IPS DF 19.7 (cell line): ENCODE measurements around the gene CACNA1A.

Experiments
- DNase-seq: peaks from one replicate; pipeline ENCODE4 v3.0.0-alpha.2; 2013; ENCODE audit warnings: low read depth, low spot score

Gene CACNA1A

GRCh38 chr19:13234518-13234917, 271.8 kb downstream of the CACNA1A start:
- DNase-seq: no peak

DNA sequence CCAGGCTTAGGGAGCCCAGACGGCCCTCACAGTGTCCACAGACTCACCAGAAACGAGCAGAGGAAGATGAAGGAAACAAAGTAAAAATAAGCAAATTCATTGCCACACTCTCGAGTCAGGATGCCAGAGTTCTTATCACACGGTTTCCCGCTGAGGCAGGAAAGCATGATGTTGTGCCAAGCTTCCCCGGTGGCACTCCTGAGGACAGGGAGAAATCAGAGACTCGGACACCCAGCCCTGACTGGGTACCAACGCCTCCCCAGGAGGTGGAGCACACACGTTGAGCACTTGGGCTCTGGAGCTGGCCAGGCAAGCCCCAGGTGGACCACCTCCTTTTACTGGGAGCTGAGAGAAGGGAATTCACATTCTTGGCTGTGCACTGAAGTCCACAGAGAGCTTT, 274.6 kb downstream of the CACNA1A start:
- DNase-seq: no peak

DNA sequence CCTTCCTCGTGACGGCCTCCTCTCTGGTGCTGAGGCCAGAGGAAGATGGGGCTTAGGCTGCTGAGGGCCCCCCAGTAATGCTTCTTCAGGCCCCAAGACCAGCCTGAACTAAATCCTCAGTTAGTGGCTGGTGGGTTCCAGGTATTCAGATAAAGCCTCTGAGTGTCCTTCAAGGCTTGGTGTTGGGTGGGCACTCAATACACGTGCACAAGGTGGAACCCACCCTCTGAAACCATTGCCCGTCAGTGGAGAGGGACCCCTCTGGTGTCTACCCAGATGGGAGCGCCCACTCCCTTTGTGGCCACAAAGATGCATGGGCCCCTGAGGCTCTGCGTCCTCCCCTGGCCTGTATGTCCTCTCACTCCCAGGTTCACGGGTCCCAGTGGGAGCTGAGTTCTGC, 277.0 kb downstream of the CACNA1A start:
- no peak for DNase-seq

DNA sequence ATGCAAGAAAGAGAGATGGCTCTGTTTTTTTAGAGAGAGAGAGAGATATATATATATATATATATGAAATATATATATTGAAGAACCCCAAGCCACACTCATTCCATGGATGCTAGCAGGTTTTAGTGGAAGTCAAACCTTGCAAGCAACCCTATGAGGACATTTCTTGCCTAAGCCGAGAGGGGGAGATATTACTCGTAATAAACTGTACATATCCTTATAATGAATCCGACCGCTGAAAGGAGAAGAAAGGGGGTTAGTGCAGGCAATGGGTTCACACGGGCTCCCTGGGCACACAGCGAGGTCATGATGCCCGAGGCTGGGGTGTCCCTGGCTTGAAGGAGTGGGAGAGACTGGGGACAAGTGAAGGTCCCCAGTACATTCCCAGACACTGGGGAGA, 277.7 kb downstream of the CACNA1A start:
- DNase-seq: no peak

DNA sequence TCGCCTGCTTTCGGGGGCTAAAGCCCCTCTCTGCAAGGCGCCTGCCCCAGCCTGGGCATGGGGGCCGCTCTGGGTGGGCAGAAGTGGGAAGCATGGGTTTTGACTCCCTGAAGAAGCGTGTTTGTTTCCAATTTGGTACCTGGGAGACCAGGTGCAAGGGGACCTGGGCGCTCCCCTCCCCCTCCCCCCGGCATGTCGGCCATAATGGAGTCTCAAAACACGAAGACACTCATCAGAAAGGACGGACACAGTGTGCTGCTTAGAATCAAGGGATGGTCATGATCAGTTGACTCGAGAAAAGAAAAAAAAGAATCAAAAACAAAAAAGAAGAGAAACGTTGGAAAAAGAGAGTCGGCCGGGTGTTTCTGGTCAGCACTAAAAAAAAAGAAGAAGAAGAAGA, 279.3 kb downstream of the CACNA1A start:
- no peak for DNase-seq

- DNase-seq: no peak
Measured at GRCh38 chr19:13225973-13226865, 280.1 kb downstream of the CACNA1A start.

GRCh38 chr19:13225085-13225484, 281.2 kb downstream of the CACNA1A start:
- DNase-seq: no peak

GRCh38 chr19:13220847-13221246, 285.4 kb downstream of the CACNA1A start:
- DNase-seq: no peak

GRCh38 chr19:13215572-13216380, 290.5 kb downstream of the CACNA1A start:
- DNase-seq: no peak

DNA sequence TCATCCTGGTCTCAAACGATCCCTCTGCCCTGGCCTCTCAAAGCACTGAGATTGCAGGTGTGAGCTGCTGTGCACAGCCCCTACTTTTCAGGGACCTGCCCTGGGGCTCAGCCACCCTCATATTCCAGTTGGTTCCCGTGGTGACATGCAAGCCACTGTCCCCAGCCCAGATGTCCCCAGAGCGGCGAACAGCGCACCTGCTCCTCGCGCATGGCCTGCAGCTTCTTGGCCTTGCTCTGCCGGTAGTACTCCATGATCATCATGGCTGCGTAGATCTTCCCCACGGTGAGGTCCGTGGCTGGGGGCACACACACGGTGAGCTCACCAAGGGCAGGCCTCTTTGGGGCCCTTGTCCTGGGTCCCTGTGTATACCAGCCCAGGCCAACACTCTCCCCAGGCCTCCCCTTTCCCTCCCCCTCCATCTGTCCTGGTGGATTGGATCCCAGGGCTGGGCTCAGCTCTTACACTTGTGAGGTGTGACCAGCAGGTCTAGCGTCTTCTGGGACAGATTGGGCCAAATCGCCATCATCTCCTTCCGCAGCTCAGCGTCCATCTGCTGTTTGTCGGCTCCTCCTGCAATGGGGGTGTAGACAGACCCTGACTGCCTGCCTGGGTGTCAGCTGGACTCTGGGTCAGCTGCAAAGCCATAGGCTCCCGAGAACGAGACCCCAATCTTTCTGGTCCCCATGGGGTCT, 292.1 kb downstream of the CACNA1A start:
- no peak for DNase-seq

DNA sequence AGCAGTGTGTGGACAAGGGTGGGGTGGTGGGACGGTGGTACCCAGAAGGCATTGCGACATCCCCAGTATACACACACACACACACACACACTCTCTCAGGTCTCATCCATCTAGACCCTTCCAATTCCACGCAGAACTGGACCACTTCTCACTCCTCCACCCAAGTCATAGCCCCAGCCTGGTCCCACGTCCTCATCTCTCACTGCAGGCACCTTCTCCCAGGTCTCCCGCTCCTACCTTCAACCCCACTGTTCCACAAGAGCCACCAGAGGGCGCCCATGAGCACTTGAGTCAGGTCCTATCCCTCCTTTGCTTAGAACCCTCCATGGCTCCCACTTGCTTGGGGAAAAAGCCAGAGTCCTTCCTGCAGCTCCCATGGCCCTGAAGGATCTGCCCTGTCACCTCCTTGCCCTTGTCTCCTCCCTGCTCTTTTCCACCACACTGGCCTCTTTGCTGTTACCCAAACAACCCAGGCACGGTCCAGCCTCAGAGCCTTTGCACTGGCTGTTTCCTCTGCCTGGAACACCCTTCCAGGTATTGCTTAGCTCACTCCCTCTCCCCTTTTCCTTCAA, 293.4 kb downstream of the CACNA1A start:
- peak; percentile 56 for DNase-seq

- no peak for DNase-seq
Measured at GRCh38 chr19:13211426-13212308, 294.6 kb downstream of the CACNA1A start.

GRCh38 chr19:13210941-13211340, 295.3 kb downstream of the CACNA1A start:
- DNase-seq: no peak

GRCh38 chr19:13210339-13210775, 295.9 kb downstream of the CACNA1A start:
- DNase-seq: no peak

- no peak for DNase-seq
Measured at GRCh38 chr19:13209484-13210338, 296.6 kb downstream of the CACNA1A start.

DNA sequence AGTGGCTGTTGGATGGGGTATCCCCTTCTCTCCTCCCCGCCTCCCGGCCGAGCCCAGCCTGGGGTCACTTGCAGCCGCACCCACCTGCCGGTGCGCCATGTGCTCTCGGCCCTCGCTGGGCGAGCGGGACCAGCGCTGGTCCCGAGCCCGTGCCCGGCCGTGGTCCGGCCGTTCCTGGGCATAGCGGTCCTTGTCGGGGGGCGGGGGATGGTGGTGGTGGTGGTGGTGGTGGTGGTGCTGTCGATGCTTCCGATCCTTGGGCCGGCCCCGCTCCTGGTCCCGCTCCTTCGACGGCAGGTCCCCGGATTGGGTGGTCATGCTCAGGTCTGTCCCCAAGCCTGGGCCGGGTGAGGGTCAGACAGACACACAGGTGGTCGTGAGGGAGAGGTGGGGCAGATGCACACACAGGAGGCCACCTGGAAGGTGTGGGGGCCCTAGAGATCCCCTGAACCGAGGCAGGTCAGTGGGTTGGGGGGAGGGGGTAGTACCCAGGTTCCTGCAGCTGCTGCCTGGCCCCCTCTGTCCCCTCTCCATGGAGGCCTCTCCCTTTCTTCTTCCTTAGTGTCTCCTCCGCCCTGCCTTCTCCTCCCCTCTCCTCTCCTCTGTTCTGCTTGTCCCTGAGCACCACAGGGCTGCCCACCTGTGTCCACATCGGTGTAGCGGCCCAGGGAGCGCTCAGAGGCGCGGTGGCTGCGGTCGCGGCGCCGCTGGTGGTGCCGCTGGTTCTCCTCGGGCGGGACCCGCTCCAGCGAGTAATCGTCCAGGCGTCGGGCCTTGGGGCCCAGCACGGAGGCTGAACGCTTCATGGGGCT, 297.4 kb downstream of the CACNA1A start:
- DNase-seq: no peak

DNA sequence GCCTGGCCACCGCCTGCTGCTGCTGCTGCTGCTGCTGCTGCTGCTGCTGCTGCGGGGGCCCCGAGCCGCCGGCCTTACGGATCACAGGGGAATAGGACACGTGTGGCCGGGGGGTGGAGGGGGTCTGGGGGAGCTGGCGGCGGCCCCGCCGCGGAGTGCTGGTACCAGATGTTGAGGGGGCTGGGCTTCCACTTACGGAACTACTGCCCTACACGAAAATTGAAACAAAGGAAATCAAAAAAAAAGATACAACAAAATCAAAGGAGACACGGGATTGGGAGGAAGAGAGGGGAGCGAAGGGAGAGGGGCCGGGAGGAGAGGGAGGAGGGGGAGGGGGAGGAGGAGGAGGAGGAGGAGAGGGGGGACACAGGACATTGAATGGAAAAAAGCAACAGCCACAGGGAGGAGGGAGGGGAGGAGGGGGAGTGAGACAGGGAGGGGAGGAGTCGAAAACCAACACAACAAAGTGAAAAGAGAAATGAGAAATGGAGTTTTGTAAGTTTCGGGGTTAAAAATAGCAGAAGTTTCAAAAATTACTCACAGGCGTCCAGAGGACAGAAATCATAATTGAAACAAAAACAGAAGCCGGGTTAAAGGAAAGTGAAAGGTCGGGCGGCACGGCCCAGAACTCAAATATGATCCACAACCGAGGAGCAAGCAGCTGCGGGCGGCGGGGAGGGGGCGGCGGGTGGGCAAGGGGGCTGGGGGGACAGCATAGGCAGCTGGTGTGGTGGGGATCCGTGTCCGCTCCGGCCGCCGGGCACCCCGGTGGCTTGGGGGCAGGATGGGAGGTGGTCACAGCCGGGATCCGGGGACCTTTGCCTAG, 298.2 kb downstream of the CACNA1A start:
- no peak for DNase-seq

DNA sequence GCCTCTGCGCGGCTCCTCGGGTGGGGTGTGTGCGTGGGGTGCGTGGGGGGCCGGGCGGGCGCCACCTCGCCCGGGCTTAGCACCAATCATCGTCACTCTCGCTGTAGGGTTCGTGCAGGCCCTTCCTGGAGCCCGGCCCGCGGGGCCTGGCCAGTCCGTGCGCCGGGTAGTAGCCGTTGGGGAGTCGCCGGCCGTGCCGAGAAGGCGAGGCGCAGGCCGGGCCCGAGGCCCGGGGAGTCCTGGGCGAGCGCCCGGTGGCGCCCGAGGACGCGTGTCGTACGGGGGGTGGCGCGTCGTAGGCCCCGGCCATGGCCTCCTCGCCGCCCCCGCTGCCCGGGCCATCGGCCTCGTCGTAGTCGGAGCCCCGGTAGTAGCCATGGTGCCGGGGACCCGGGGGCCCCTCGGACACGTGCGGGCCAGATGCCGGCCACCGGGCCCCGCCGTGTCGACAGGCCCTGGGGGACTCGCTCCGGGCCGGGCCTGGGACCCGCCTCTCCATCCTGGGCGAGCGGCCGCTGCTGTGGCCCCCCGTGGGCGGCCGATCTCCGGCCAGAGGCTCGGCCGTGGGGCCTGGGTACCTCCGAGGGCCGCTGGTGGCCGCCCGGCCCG, 298.9 kb downstream of the CACNA1A start:
- DNase-seq: no peak
